HG03097 (cell line): ENCODE results near the gene UCP2.
A peak's percentile ranks its signal among the peaks of the same experiment; 100 is the strongest.

Experiments used
- ATAC-seq: cut with Tn5 transposase; IDR thresholded peaks from one replicate; pipeline ENCODE4 v1.9.1; 2021; ENCODE audit not compliant: unreplicated experiment, low FRiP score

Gene UCP2, protein sequence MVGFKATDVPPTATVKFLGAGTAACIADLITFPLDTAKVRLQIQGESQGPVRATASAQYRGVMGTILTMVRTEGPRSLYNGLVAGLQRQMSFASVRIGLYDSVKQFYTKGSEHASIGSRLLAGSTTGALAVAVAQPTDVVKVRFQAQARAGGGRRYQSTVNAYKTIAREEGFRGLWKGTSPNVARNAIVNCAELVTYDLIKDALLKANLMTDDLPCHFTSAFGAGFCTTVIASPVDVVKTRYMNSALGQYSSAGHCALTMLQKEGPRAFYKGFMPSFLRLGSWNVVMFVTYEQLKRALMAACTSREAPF

DNA sequence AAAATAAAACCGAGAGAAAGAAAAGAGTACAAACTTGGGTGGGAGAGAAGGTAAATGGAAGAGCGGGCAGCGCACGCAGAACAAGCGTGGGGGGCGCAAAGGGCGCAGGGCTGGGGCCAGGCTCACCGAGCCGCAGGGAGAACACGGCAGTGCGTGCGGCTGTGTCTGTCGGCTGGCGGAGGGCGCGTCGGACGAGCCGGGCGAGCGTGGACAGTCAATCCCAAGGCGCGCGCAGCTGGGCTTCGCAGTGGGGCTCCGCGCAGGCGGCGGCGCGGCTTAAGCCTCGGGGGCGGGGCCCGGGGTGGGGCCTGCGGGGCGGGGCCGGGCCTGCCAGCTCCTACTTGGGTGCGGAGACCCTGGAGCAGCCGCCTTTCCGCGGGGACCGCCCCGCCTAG is at the start of gene UCP2:
TSS of gene UCP2 (minus strand) at position 249 of the 395 bp plus-strand sequence. CDS start 4,465 bp downstream, outside the sequence.
- ATAC-seq: peak; percentile 37

DNA sequence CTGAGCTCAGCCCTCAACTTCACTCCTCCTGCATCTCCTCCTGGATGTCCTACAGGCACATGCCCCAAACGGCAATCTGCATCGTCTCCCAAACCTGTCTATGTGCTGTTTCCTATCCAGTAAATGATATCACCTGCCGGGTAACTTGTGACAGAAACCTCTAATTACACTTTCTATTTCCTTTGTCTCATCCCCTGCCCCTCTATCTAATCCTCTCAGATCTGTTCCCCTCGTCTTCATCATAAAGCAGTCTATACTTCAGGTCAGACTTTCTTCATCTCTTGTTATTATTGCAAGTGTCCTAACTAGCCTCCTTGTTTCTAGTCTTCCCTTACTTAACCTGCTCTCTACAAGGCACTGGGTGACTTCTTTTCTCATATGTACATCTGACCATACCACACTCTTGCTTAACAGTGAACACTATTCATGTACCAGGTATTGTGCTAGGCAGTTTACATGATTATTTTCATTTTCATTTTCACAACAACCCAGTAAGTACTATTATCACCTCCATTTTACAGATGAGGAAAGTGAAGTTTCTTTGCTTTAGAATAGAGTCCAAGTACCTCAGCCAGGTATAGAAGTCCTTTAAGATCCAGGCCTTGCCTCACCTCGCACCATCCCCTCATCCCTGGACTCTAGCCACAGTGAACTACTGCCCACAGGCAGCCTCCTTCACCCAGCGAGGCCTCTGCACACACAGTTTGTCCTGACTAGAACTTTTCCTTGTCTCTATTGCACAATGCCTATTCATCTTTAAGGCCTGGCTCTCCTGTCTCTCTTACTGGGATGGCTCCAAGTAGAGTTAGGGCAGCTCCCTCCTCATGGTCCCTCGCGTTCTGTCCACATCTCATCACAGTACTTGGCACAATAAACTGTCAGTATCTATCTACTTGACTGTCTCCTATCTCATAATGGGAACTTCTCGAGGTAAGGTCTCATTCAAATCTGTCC is 48.4 kb upstream of the UCP2 start:
- no peak for ATAC-seq

DNA sequence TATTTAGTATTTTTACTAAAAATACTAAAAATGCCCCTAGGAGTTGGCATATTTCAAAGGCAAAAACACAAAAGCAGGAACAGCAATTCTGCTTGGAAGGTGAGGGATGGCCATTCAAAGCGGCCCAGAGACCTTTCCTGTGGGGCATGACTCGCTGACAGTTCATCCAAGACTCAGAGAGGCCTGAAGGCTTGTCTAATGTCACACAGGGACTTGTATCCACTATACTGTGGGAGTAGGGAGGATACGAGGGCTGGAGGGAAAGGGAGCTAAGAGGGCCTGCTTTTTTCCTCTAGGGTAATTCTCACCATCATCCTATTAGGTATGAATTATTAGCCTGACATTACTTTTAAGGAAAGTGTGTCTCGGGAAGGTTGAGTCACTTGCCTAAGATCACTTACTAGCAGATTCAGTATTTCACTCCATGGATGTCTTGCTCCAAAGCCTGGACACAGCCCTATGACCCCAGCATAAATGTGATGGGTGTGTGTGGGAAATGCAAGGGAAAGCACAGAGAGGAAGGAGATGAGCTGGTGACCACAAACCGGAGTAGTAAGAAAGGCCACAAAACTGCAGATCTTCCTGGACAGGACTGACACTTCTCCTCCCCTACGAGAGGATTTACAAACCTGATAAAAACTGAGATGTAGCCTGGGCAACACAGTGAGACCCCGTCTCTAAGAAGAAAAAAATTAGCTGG is 43.0 kb upstream of the UCP2 start:
- no peak for ATAC-seq

DNA sequence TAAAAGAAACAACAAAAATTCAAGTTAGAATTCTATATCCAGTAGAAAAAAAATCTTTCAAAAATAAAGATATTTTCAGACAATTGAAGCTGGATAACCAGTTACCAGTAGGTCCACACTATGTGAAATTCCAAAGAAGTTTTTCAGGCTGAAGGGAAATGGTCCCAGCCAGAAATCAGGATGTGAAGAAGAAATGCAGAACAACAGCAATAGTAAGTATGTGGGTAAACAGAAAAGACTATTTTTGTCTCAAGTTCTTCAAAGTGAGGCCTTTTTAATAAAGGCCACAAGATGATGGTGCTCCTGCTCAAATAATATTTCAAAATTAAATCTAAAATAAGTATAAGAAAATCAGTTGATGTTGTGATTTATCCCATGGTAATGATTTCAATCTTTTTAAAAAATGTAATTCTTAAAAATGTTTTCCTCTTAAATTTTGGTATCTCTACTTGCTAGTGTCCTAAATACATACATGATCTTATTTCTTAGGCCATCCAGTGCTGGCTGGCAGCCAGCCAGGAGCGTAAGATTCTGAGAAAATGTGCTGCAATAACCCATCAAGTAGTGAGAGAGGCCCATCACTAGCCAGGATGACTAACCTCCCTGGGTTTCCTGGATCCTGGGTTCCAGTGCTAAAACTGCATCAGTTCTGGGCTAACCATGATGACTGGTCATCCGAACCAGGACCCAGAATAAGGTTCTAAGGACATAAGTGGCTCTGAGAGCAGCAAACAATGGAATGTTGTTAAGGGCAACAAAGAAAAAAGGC is 41.8 kb upstream of the UCP2 start:
- no peak for ATAC-seq

DNA sequence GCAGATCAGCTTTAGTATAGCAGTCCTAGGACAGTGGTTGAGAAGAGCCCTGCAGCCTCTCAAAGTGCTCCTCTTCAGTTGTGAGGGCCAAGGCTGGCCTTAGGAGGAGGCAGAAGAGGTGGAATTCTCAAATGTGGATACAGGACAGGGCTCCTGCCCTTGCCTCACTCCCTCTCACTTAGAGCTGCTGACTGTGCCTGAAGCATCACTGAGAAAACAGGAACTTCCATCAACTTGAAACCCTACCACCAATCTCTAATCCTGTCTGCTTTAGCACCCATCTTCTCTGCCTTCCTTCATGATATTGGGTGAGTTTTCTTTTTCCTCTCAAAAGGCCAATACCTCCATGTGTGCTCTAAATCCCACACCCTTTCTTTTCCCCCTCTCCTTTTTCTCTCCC is 40.6 kb upstream of the UCP2 start:
- ATAC-seq: no peak

DNA sequence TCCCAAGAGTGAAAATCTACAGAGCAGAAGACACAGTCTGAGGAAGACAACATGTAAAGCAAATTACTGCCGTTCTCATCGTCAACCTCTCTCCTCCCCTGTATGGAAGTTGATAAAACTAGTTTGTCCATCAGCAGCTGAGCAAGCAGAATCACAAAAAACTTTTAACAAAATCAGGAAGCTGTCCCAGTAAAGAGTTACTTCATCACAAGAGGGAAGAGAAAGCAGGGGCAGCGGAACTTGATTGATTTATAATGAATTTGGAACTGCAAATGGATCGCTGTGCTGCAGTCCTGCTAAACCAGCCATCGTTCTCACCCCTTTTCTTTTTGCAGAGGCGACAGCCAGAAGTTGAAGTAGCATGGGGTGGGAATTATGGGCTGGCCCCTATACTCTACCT is 39.9 kb upstream of the UCP2 start:
- ATAC-seq: no peak

DNA sequence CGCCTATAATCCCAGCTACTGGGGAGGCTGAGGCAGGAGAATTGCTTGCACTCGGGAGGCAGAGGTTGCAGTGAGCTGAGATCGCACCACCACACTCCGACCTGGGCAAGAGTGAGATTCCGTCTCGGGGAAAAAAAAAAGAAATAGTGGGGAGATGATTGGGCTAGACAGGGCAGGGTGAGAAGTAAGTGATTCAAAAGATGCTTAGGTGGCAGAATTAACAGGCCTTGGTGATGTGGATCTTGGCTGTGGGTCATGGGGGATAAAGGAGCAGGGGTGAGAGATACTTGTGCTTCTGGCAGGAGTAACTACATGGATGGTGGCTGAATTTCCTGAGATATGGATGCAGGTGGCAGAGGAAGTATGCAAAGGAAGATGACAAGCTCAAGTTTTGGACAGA is 39.4 kb upstream of the UCP2 start:
- ATAC-seq: no peak

DNA sequence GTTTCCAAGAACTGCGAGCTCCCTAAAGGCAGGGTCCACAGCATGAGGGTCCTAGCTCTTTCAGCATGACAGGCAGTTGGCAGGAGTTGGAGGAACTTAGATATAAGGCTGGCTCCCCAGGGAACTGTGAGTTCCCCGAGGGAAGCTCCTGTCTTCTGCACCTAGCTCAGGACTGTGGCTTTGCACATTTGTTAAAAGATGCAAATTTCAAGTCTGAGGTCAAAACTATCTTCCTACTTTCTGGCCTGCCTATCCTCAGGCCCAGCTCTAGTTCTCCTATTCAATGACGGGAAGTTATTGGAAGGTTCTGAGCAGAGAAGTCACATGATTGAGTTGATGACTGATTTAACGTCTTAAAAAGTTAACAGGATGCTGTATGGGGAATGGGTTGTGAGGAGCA is 37.9 kb upstream of the UCP2 start:
- no peak for ATAC-seq

DNA sequence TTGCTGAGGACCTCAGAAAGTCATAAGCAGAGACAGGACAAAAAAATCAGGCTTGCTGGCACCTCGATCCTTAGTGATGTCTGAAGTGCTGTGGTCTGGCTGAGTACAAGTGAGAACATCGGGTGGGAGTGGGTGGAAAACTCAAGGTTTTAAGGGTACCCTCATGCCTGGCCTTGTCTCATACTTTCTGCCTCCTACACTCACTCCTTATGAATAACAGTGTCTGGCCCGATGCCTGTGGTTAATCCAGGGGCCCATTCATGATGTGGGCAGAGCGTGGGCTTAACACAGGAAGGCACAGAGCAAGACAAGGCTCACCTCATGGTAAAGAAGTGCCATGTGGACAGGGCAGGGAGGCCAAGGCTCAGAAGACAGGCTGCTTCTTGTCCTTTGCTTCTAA is 37.2 kb upstream of the UCP2 start:
- ATAC-seq: no peak

DNA sequence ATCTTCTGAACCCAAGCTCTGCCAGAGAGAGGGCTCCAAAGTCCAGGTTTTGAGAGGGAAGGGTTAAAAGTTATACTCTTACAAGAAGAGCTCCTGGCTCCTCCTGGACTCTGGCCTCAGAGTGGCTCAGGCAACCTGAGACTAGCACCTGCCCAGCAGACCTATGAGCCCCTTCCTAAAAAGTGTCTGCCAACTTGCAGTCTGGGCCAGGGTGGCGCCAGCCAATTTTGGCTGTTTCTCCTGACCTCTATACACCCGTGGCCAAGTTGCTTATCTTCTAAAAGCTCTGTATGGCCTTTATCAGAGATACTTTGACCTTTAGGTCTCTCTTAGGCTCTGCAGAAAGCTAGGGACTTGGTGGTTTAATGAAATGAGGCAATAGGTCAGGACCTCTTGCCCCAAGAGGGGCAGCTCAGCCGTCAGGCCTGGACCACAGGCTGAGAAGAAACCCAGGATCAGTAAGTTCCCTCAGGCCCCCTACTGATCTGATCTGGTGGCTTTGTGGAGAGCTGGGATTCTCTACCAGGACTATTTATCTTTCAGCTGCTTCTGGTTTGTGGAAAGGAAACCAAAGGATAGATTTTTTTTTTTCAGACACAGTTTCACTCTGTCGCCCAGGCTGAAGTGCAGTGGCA is 36.6 kb upstream of the UCP2 start:
- no peak for ATAC-seq

DNA sequence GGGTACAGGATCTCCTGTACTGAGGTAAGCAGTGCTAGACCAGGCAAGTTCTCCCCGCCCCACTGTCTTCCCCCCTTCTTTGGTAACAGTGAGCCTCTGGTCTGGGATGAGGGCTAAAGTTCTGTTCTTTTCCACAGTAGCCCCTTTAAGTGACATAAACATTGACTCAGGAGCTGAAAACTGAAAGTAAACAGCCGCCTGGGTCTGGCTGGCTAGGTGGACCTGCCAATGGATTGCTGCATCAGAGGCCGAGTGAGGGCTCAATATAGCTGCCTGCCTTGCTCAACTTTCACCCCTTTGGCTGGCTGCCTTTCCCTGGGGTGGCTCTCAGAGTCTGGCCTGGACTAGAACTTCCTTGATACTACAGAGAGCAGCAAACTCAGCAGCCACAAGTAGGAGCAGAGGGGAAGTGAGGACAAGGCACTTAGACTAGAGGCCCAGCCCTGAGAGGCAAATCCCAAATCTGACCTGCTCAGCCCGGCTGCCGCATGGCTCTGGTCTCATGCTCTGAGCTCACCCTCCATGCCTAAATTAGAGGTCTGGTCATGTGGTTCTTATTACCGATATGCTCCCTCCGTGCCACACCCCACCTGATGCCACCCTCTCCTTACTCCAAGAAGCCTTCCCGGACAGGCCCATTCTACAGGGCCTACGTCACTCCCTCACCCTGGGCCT is 35.8 kb upstream of the UCP2 start:
- no peak for ATAC-seq

DNA sequence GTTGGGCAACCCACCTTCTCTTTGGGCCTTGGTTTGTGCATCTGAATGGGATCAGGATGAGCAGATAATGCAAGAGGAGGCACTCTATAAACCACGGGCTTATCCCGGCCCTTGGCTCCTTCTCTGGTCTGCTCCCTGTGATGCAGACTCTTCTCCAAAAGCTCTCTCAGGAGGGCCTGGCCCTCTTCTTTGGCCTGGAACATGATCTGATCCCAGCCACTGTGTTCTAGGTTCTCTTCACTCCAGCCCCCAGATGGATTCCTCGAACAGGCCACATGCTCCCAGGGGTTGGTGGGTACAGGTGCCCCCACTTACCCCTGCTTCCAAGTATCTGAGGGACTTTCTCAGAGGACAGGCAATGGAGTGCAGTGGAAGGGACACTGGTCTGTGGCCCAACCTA is 35.0 kb upstream of the UCP2 start:
- ATAC-seq: no peak

DNA sequence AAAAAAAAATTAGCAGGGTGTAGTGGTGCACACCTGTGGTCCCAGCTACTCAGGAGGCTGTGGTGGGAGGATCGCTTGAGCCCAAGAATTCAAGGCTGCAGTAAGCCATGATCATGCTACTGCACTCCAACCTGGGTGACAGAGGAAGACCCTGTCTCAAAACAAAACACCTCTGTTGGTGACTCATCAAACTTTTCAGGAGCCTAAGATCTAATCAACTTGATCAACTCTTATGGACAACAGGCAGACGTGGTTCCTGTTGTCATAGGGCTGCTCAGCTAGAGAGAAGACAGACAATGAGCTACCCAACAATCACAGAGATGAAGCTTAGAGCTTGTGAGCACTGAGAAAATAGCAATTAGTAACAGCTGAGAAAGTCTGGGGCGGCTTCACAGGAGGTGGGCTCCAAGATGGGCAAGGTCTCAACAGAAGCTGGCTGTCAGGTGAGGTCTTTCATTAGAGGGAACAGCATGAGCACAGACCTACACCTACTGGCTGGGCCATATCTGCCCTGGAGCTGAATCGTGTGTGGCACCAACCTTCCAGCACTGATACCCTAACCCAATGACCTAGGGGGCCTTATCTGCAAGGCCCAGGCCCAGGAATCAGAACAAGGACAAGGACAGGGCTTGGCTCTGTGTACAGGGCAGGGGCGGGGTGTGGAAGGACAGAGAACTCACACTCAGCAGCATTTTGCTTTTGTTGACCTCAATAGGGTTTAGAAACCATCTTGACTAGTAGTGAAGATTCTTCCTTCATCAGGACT is 33.5 kb upstream of the UCP2 start:
- ATAC-seq: no peak

DNA sequence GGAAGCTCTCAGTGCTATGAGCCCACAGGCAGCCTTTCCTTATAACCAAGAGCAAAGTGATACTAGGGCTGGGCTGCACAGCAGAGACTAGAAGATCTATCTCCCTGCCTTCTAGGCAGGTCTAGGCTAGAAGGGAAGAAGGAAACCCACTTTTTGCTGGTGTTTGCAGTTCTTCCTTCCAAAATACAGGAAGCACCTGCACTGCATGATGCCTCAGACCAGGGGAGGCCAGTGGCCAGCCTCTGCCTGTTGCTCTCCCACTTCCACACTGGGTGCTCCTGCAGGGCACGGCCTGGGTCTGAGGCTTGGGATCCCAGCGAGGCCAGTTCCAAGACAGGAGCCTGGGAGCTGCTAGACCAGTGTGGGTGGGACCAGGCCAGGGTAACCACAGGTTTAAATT is 32.2 kb upstream of the UCP2 start:
- no peak for ATAC-seq

DNA sequence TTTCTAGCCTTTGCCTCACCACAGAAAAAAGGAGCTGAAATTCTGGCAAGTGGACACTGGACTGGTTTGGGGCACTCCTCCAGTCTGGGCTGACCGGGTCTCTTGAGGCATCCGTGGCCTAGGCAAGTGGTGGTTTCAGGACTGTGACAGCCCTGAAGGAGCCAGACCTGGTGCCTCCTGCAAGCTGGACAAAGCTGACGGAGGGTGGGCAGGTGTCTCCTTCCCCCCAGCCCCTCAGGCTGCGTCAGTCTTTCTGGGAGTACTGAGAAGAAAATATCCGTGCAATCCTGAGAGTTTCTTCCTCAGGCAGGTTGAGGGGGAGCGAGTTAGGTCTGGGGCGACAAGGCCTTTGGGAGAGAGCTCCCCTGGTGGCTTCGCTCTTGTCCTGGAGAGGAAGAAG is 30.5 kb upstream of the UCP2 start:
- no peak for ATAC-seq

DNA sequence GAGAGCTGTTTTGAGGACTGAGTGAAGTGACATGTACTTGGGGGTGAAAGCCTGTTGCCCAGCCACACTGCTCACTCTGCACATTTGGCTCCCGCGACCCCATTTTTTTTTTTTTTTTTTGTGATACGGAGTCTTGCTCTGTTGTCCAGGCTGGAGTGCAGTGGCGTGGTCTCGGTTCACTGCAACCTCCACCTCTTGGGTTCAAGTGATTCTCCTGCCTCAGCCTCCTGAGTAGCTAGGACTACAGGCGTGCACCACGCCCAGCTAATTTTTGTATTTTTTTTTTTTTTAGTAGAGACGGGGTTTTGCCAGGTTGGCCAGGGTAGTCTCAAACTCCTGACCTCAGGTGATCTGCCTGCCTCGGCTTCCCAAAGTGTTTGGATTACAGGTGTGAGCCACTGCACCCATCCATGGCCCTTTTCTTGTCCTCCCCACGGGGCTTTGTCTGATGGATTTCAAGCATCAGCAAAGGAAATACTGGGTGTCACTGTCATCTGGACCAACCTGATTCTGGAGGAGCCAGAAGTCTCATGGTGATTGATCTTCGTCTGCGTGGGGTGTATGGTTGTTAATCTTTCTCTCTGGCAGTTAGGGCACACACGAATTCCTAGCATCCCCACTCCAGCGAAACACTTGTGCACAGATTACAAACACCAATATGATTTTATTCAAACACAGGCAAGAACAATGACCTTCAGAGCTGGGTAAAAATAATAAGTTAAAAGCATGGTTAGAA is 29.6 kb upstream of the UCP2 start:
- no peak for ATAC-seq

DNA sequence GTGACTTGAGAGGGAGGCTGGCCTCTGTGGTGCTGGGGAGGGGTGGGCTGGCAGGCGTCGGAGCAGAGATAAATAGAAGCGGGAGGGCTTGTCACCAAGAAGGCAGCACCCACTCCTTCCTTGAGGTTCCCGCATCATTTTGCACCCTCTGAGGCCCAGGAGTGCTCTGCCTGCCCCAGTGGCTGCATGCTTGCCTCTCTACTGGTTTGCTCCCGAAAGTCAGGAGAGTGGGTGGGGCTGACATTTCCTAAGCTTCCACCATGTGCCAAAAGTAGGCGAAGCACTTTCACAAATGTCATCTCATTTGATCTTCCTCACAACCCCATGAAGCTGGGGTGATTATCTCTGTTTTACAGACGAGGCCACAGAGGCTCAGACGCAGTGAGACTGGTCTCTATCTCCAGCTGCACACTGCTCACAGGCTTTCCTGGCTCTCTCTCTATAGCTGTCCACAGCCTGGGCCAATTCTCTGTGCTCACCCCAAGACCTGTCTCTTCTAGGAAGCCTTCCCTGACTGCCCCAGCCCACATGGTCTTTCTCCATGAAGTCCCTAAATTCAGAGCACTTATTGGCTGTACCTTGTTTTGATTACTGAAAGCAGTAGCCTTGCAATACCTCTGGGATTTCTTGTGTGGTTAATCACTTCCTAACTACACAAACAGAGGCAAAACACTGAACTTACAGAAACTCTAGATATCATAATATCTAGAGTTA is 28.9 kb upstream of the UCP2 start:
- peak; percentile 63 for ATAC-seq
